Stimulated activated CD8-positive, alpha-beta memory T cell treated with anti-CD3 and anti-CD28 coated beads, Interleukin-12 subunit alpha, Interleukin-12 subunit beta, amount 100 ng/mL, for 24 hours (primary cell): ENCODE measurements around the gene ERFL.

Experiments
- DNase-seq: peaks from one replicate; pipeline ENCODE4 v3.0.0-alpha.2; 2020; ENCODE audit errors: extremely low read depth

Gene ERFL

GRCh38 chr19:41859618-41860418, 68.4 kb downstream of the ERFL start, which contains the start of gene RPS19:
RPS19 (plus strand) TSS chr19:41860255; CDS start chr19:41860775, 520 bp downstream.
- DNase-seq = peak; percentile 92

GRCh38 chr19:41859213-41859617, 69.0 kb downstream of the ERFL start:
- no peak for DNase-seq
